Left lung (tissue), 10 donors: ENCODE data around the gene CDC42SE1. TPM values are rescaled to one million over a fixed set of nuclear protein-coding genes. Genes with fewer than 3 reads are reported as not detected.

Experiments used
- ATAC-seq: fragments of 200-7000 bp; cut with Tn5 transposase; one replicate; pipeline ENCODE4 v1.9.1; 2020; ENCODE audit warnings: moderate library complexity
- DNase-seq, 4 donors: peaks; one replicate each; pipeline ENCODE4 v3.0.0-alpha.2; 2013 to 2020
- H3K27ac ChIP-seq, 2 donors: fragments of 200-600 bp; sonication (generic) in 1 of 2; one replicate each; pipeline versions ENCODE4 v1.5.0 to v1.8.0; 2020 to 2021
- H3K27me3 ChIP-seq, 2 donors: fragments of 200-600 bp; sonication (generic) in 1 of 2; one replicate each; pipeline versions ENCODE4 v1.5.0 to v1.8.0; 2020 to 2021
- H3K36me3 ChIP-seq, 2 donors: fragments of 200-600 bp; sonication (generic) in 1 of 2; one replicate each; pipeline versions ENCODE4 v1.5.0 to v1.8.0; 2020 to 2021
- H3K4me1 ChIP-seq, 2 donors: fragments of 200-600 bp; one replicate each; pipeline ENCODE4 v1.8.0; 2021
- H3K4me3 ChIP-seq, 2 donors: fragments of 200-600 bp; sonication (generic) in 1 of 2; one replicate each; pipeline versions ENCODE4 v1.5.0 to v1.8.0; 2020 to 2021; ENCODE audit warnings: mild to moderate bottlenecking in 1 of 2
- H3K9me3 ChIP-seq, 2 donors: fragments of 200-600 bp; sonication (generic) in 1 of 2; one replicate each; pipeline versions ENCODE4 v1.5.0 to v1.8.0; 2020 to 2021
- intact Hi-C, 2 donors: fragments of 100-400 bp; cut with DNase I; formaldehyde crosslinking; loops; one replicate each; pipeline versions ENCODE4 v1.11.2 to v1.14.2; 2022
- polyA plus RNA-seq, 6 donors: library from polyadenylated mRNA; unstranded; fragments of 120-200 nt; gene quantifications; one replicate each; pipeline ENCODE4 v1.2.1, GENCODE V29; 2013; ENCODE audit not compliant: insufficient read length in 6 of 6
- total RNA-seq, 2 donors: library from RNA; stranded (reverse); fragmentation: NEBNext Ultra II Directional; extraction: Animal tissue kit (Norgen Biotek cat#: 25700); gene quantifications; one replicate each; pipeline ENCODE4 v1.2.1, GENCODE V29; 2021
- TF ChIP-seq, protein P1 (sequence below), 2 donors: fragments of 200-600 bp; sonication (generic) in 1 of 2; IDR thresholded peaks; one replicate each; pipeline versions ENCODE4 v1.5.0 to v1.8.0; 2021; ENCODE audit warnings: antibody characterized with exemption in 2 of 2
- donor health status: DM: no; HTN: yes; CAD: no.
- donor health status: DM: no; HTN: no; CAD: no.

CDC42SE1 gene
- total and polyA plus RNA-seq, 8 donors: 99.1 to 133 (median 111) TPM

DNA sequence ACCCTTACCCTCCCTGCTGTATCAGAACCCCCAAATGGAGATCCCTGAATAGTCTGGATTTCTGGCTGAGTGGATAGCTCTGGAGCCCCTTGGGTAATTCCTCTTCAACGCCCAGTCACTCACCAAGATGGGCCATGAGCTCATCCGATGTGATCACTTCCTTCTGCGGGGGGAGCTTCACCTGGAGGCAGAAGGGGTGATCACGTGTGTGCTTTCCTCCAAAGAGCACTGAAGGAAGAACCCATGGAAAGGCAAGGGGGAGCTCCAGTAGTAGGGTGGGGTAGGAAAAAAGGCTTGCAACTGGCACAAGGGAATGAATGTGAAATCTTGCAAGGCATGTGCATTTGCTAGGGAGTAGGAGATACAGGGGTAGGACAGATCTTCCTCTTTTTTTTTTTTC lies 57.8 kb downstream of the CDC42SE1 start:
- H3K4me3 ChIP-seq: no peak overlapping the region
- intact Hi-C loops: no loop called here
- no peak for DNase-seq
- H3K4me1 ChIP-seq: peaks cover 23 to 69% of the 10 kb centered on the region in 2 donors
- no peaks in the 10 kb centered on the region for H3K27me3 ChIP-seq
- peaks cover 0 to 32% of the 10 kb centered on the region in 2 donors for H3K36me3 ChIP-seq
- no peaks in the 10 kb centered on the region for H3K9me3 ChIP-seq
- peak overlapping the region in 1 of 2 donors; percentile 87 for H3K27ac ChIP-seq
- no peak for ATAC-seq
- TF ChIP-seq, protein P1, sequence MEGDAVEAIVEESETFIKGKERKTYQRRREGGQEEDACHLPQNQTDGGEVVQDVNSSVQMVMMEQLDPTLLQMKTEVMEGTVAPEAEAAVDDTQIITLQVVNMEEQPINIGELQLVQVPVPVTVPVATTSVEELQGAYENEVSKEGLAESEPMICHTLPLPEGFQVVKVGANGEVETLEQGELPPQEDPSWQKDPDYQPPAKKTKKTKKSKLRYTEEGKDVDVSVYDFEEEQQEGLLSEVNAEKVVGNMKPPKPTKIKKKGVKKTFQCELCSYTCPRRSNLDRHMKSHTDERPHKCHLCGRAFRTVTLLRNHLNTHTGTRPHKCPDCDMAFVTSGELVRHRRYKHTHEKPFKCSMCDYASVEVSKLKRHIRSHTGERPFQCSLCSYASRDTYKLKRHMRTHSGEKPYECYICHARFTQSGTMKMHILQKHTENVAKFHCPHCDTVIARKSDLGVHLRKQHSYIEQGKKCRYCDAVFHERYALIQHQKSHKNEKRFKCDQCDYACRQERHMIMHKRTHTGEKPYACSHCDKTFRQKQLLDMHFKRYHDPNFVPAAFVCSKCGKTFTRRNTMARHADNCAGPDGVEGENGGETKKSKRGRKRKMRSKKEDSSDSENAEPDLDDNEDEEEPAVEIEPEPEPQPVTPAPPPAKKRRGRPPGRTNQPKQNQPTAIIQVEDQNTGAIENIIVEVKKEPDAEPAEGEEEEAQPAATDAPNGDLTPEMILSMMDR (IDR thresholded peaks at IDR 0.05): no peak

Other genes starting within 250 kb of the CDC42SE1 start
- gene ARNT, start 183.0 kb downstream of the CDC42SE1 start, total RNA-seq: 10 to 100 TPM; 42.9 to 49.8 TPM
- gene ARNT, start 183.0 kb downstream of the CDC42SE1 start, polyA plus RNA-seq: 10 to 100 TPM; 75.9 to 88.0 (median 79.7) TPM
- not detected for gene CTXND2, start 172.5 kb downstream of the CDC42SE1 start, total RNA-seq
- gene CTXND2, start 172.5 kb downstream of the CDC42SE1 start, polyA plus RNA-seq: under 1 TPM in 1 of 6 donors, not detected in 5; 0.15 TPM
- 10 to 100 TPM; 33.1 to 49.7 TPM for gene SETDB1, start 133.3 kb downstream of the CDC42SE1 start, total RNA-seq
- gene SETDB1, start 133.3 kb downstream of the CDC42SE1 start, polyA plus RNA-seq: 10 to 100 TPM; 83.6 to 96.6 (median 91.9) TPM
- 100 to 1,000 TPM; 325 to 359 TPM for gene CERS2, start 84.8 kb downstream of the CDC42SE1 start, total RNA-seq
- gene CERS2, start 84.8 kb downstream of the CDC42SE1 start, polyA plus RNA-seq: 100 to 1,000 TPM; 213 to 272 (median 251) TPM
- gene ANXA9, start 77.3 kb downstream of the CDC42SE1 start, total RNA-seq: 1 to 10 TPM; 1.1 to 2.4 TPM
- 10 to 100 TPM in 4 of 6 donors, 1 to 10 TPM in 2; 9.8 to 11.1 (median 10.2) TPM for gene ANXA9, start 77.3 kb downstream of the CDC42SE1 start, polyA plus RNA-seq
- 10 to 100 TPM; 26.0 to 32.9 TPM for gene MINDY1, start 52.7 kb downstream of the CDC42SE1 start, total RNA-seq
- gene MINDY1, start 52.7 kb downstream of the CDC42SE1 start, polyA plus RNA-seq: 10 to 100 TPM; 42.4 to 53.8 (median 47.4) TPM
- 10 to 100 TPM; 15.1 to 18.1 TPM for gene PRUNE1, start 51.2 kb downstream of the CDC42SE1 start, total RNA-seq
- 10 to 100 TPM; 38.4 to 42.7 (median 38.8) TPM for gene PRUNE1, start 51.2 kb downstream of the CDC42SE1 start, polyA plus RNA-seq
- gene BNIPL, start 23.0 kb downstream of the CDC42SE1 start, total RNA-seq: 1 to 10 TPM; 3.5 to 5.9 TPM
- 10 to 100 TPM in 2 of 6 donors, 1 to 10 TPM in 4; 5.2 to 11.6 (median 9.4) TPM for gene BNIPL, start 23.0 kb downstream of the CDC42SE1 start, polyA plus RNA-seq
- gene C1orf56, start 11.9 kb downstream of the CDC42SE1 start, total RNA-seq: 1 to 10 TPM; 3.9 to 6.1 TPM
- gene C1orf56, start 11.9 kb downstream of the CDC42SE1 start, polyA plus RNA-seq: 10 to 100 TPM in 3 of 6 donors, 1 to 10 TPM in 3; 8.6 to 11.2 (median 9.9) TPM
- gene MLLT11, start 775 bp upstream of the CDC42SE1 start, total RNA-seq: 1 to 10 TPM; 1.7 to 2.9 TPM
- 10 to 100 TPM; 20.1 to 23.0 (median 22.4) TPM for gene MLLT11, start 775 bp upstream of the CDC42SE1 start, polyA plus RNA-seq
- gene GABPB2, start 11.1 kb upstream of the CDC42SE1 start, total RNA-seq: 10 to 100 TPM; 11.3 to 12.7 TPM
- gene GABPB2, start 11.1 kb upstream of the CDC42SE1 start, polyA plus RNA-seq: 10 to 100 TPM; 10.6 to 13.5 (median 13.0) TPM
- gene SEMA6C, start 87.0 kb upstream of the CDC42SE1 start, total RNA-seq: 1 to 10 TPM; 3.9 to 8.9 TPM
- 10 to 100 TPM; 26.0 to 31.5 (median 27.7) TPM for gene SEMA6C, start 87.0 kb upstream of the CDC42SE1 start, polyA plus RNA-seq
- 10 to 100 TPM in 1 of 2 donors, 1 to 10 TPM in 1; 7.1 to 14.5 TPM for gene TNFAIP8L2, start 97.0 kb upstream of the CDC42SE1 start, total RNA-seq
- gene TNFAIP8L2, start 97.0 kb upstream of the CDC42SE1 start, polyA plus RNA-seq: 1 to 10 TPM; 2.5 to 3.3 (median 2.8) TPM
- gene LYSMD1, start 106.3 kb upstream of the CDC42SE1 start, total RNA-seq: 1 to 10 TPM; 5.8 to 8.7 TPM
- 10 to 100 TPM; 15.3 to 20.4 (median 16.3) TPM for gene LYSMD1, start 106.3 kb upstream of the CDC42SE1 start, polyA plus RNA-seq
- 10 to 100 TPM; 29.7 to 35.0 TPM for gene SCNM1, start 106.5 kb upstream of the CDC42SE1 start, total RNA-seq
- 10 to 100 TPM; 37.9 to 42.4 (median 39.7) TPM for gene SCNM1, start 106.5 kb upstream of the CDC42SE1 start, polyA plus RNA-seq
- under 1 TPM in 1 of 2 donors, not detected in 1; 0.97 TPM for gene TMOD4, start 116.4 kb upstream of the CDC42SE1 start, total RNA-seq
- gene TMOD4, start 116.4 kb upstream of the CDC42SE1 start, polyA plus RNA-seq: 1 to 10 TPM; 1.2 to 2.4 (median 1.8) TPM
- 10 to 100 TPM; 40.5 to 41.3 TPM for gene VPS72, start 130.6 kb upstream of the CDC42SE1 start, total RNA-seq
- 10 to 100 TPM; 60.1 to 65.1 (median 62.8) TPM for gene VPS72, start 130.6 kb upstream of the CDC42SE1 start, polyA plus RNA-seq
- gene PIP5K1A, start 138.9 kb upstream of the CDC42SE1 start, total RNA-seq: 10 to 100 TPM; 51.2 to 55.6 TPM
- 10 to 100 TPM; 62.1 to 73.3 (median 68.3) TPM for gene PIP5K1A, start 138.9 kb upstream of the CDC42SE1 start, polyA plus RNA-seq
- 100 to 1,000 TPM; 104 to 153 TPM for gene PSMD4, start 195.1 kb upstream of the CDC42SE1 start, total RNA-seq
- gene PSMD4, start 195.1 kb upstream of the CDC42SE1 start, polyA plus RNA-seq: 100 to 1,000 TPM; 141 to 158 (median 149) TPM
- 10 to 100 TPM; 17.7 to 22.8 TPM for gene ZNF687, start 222.7 kb upstream of the CDC42SE1 start, total RNA-seq
- gene ZNF687, start 222.7 kb upstream of the CDC42SE1 start, polyA plus RNA-seq: 10 to 100 TPM; 15.1 to 21.6 (median 17.5) TPM